Gastrocnemius medialis (tissue), 4 donors: ENCODE results near the gene SULF2.

Experiments
- POLR2A ChIP-seq, 2 donors: fragments of 450-650 bp; IDR thresholded peaks; one replicate each; pipeline ENCODE4 v1.6.1; 2017; ENCODE audit warnings: antibody characterized with exemption in 2 of 2, mild to moderate bottlenecking in 2 of 2, moderate library complexity in 2 of 2
- TF ChIP-seq, protein P1 (sequence below), 5 experiments: fragments of 450-650 bp in 3 of 5; fragments of 200-600 bp in 2 of 5; sonication (generic) in 2 of 5; IDR thresholded peaks in 4 of 5; conservative IDR thresholded peaks in 1 of 5; 1 replicate in 4 of 5; 2 replicates in 1 of 5; pipeline ENCODE4 v1.5.1; 2016 to 2019; ENCODE audit warnings: antibody characterized with exemption in 5 of 5, mild to moderate bottlenecking in 3 of 5, moderate library complexity in 3 of 5

DNA sequence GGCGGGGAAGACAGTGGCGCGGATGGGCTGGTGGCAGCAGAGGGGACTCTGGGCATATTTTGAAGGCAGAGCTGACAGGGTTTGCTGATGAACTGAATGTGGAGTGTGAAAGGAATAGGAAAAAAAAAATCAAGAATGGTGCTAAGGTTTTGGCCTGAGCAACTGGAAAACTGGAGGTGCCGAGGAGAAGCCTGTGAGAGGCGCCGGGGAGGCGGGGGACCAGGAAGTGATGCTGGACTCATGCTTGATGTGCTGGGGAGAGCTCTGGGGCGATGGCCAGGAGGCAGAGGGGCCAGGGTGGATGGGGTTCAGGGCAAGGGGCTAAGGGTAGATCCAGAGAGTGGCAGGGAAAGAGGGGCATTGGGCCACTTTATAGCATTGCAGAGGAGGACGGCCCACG lies 55.8 kb downstream of the SULF2 start:
- TF ChIP-seq, protein P1, sequence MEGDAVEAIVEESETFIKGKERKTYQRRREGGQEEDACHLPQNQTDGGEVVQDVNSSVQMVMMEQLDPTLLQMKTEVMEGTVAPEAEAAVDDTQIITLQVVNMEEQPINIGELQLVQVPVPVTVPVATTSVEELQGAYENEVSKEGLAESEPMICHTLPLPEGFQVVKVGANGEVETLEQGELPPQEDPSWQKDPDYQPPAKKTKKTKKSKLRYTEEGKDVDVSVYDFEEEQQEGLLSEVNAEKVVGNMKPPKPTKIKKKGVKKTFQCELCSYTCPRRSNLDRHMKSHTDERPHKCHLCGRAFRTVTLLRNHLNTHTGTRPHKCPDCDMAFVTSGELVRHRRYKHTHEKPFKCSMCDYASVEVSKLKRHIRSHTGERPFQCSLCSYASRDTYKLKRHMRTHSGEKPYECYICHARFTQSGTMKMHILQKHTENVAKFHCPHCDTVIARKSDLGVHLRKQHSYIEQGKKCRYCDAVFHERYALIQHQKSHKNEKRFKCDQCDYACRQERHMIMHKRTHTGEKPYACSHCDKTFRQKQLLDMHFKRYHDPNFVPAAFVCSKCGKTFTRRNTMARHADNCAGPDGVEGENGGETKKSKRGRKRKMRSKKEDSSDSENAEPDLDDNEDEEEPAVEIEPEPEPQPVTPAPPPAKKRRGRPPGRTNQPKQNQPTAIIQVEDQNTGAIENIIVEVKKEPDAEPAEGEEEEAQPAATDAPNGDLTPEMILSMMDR (IDR thresholded peaks at IDR 0.05 in 4 of 5, conservative IDR thresholded peaks at IDR 0.05 in 1 of 5): no peak
- TF ChIP-seq POLR2A (IDR thresholded peaks at IDR 0.05): no peak
